ENCODE data around the gene ADCY4.

Gene ADCY4

GRCh38 chr14:24296341-24297157 is 38.3 kb downstream of the ADCY4 start:
- DNase-seq (ENCODE audit: low read depth): peak; percentile 75

GRCh38 chr14:24293525-24293924 is 41.3 kb downstream of the ADCY4 start:
- DNase-seq (ENCODE audit: low read depth): no peak

- DNase-seq (ENCODE audit: low read depth): no peak
Observed at GRCh38 chr14:24292118-24292807, 42.6 kb downstream of the ADCY4 start.

- DNase-seq (ENCODE audit: low read depth): no peak
Observed at GRCh38 chr14:24291446-24292117, 43.3 kb downstream of the ADCY4 start.

- DNase-seq (ENCODE audit: low read depth): no peak
Observed at GRCh38 chr14:24290746-24291145, 44.1 kb downstream of the ADCY4 start.

GRCh38 chr14:24289649-24290280 is 45.1 kb downstream of the ADCY4 start:
- no peak for DNase-seq (ENCODE audit: low read depth)

GRCh38 chr14:24286996-24287395 is 47.9 kb downstream of the ADCY4 start:
- no peak for DNase-seq (ENCODE audit: low read depth)

GRCh38 chr14:24285351-24285750 is 49.5 kb downstream of the ADCY4 start:
- no peak for DNase-seq (ENCODE audit: low read depth)

GRCh38 chr14:24284501-24285035 is 50.3 kb downstream of the ADCY4 start:
- DNase-seq (ENCODE audit: low read depth): no peak

- no peak for DNase-seq (ENCODE audit: low read depth)
Observed at GRCh38 chr14:24283796-24284460, 50.9 kb downstream of the ADCY4 start.

- DNase-seq (ENCODE audit: low read depth): no peak
Observed at GRCh38 chr14:24282736-24283135, 52.1 kb downstream of the ADCY4 start.

- no peak for DNase-seq (ENCODE audit: low read depth)
Observed at GRCh38 chr14:24281636-24282035, 53.2 kb downstream of the ADCY4 start.

- DNase-seq (ENCODE audit: low read depth): no peak
Observed at GRCh38 chr14:24280797-24281460, 53.9 kb downstream of the ADCY4 start.

- peak; percentile 50 for DNase-seq (ENCODE audit: low read depth)
Observed at GRCh38 chr14:24279301-24280186, 55.3 kb downstream of the ADCY4 start.

GRCh38 chr14:24278424-24278823 is 56.4 kb downstream of the ADCY4 start:
- DNase-seq (ENCODE audit: low read depth): no peak

- DNase-seq (ENCODE audit: low read depth): no peak
Observed at GRCh38 chr14:24277606-24278321, 57.1 kb downstream of the ADCY4 start.

GRCh38 chr14:24277071-24277470 is 57.8 kb downstream of the ADCY4 start:
- no peak for DNase-seq (ENCODE audit: low read depth)

GRCh38 chr14:24274101-24274543 is 60.7 kb downstream of the ADCY4 start:
- peak; percentile 62 for DNase-seq (ENCODE audit: low read depth)

- no peak for DNase-seq (ENCODE audit: low read depth)
Observed at GRCh38 chr14:24273422-24273998, 61.4 kb downstream of the ADCY4 start.
